Mesodermal cell (in vitro differentiated cells): ENCODE measurements around the gene ZNF248.

Experiments used
- H3K27ac ChIP-seq: 2 replicates; pipeline ENCODE4 v1.7.0; 2013; ENCODE audit warnings: mild to moderate bottlenecking, low read depth, low read length, moderate library complexity; ENCODE audit not compliant: severe bottlenecking
- H3K36me3 ChIP-seq: 2 replicates; pipeline ENCODE4 v1.7.1; 2013; ENCODE audit warnings: mild to moderate bottlenecking, low read length, moderate library complexity; ENCODE audit not compliant: control insufficient read depth, insufficient read depth
- H3K4me1 ChIP-seq: one replicate; pipeline ENCODE4 v1.7.1; 2013; ENCODE audit warnings: mild to moderate bottlenecking, low read length; ENCODE audit not compliant: insufficient read depth, control insufficient read depth, poor library complexity, severe bottlenecking
- H3K4me3 ChIP-seq: 2 replicates; pipeline ENCODE4 v1.7.0; 2013; ENCODE audit warnings: low read length, control low read depth, mild to moderate bottlenecking; ENCODE audit not compliant: insufficient read depth, poor library complexity, severe bottlenecking; ENCODE audit errors: extremely low read depth
- H3K9me3 ChIP-seq: 2 replicates; pipeline ENCODE4 v1.7.1; 2013; ENCODE audit warnings: mild to moderate bottlenecking, low read length, moderate library complexity; ENCODE audit not compliant: control insufficient read depth
- WGBS, 2 experiments: methylation state at CpG; one replicate each; pipeline ENCODE4 v1.1.5; 2013; ENCODE audit warnings: missing lambda C conversion rate in 2 of 2; ENCODE audit not compliant: insufficient coverage in 2 of 2; 5-methylcytosine and 5-hydroxymethylcytosine counted together

ZNF248 gene

GRCh38 chr10:37826806-37827205 is 30.6 kb downstream of the ZNF248 start:
- 80 to 92% methylated on average over 1 of the region's 1 CpG for WGBS, 2 experiments
- Histone ChIP-seq H3K4me1 (no peaks in the 10 kb centered on the region), H3K36me3 (peaks cover 35% of the 10 kb centered on the region), H3K9me3 (peaks cover 40% of the 10 kb centered on the region), H3K4me3 (no peak overlapping the region), H3K27ac (no peak overlapping the region)

GRCh38 chr10:37821237-37821636 is 36.2 kb downstream of the ZNF248 start:
- Histone ChIP-seq H3K4me3 (no peak overlapping the region), H3K27ac (no peak overlapping the region), H3K9me3 (peaks cover 49% of the 10 kb centered on the region), H3K36me3 (no peaks in the 10 kb centered on the region), H3K4me1 (no peaks in the 10 kb centered on the region)
- 71 to 90% methylated on average over 1 of the region's 3 CpGs for WGBS, 2 experiments

- Histone ChIP-seq H3K27ac (no peak overlapping the region), H3K4me3 (no peak overlapping the region), H3K36me3 (no peaks in the 10 kb centered on the region), H3K9me3 (peaks cover 57% of the 10 kb centered on the region), H3K4me1 (no peaks in the 10 kb centered on the region)
- 91 to 92% methylated on average over 6 of the region's 6 CpGs for WGBS, 2 experiments
Observed at GRCh38 chr10:37819797-37820196, 37.6 kb downstream of the ZNF248 start.

GRCh38 chr10:37816290-37816689 is 41.1 kb downstream of the ZNF248 start:
- Histone ChIP-seq H3K9me3 (peaks cover 51% of the 10 kb centered on the region), H3K36me3 (no peaks in the 10 kb centered on the region), H3K4me1 (no peaks in the 10 kb centered on the region), H3K27ac (no peak overlapping the region), H3K4me3 (no peak overlapping the region)
- 47 to 55% methylated on average over 4 to 5 of the region's 6 CpGs for WGBS, 2 experiments

GRCh38 chr10:37813763-37814162 is 43.6 kb downstream of the ZNF248 start:
- Histone ChIP-seq H3K4me3 (no peak overlapping the region), H3K9me3 (peaks cover 39% of the 10 kb centered on the region), H3K27ac (no peak overlapping the region), H3K36me3 (no peaks in the 10 kb centered on the region), H3K4me1 (no peaks in the 10 kb centered on the region)
- WGBS, 2 experiments: 100% methylated on average over 2 of the region's 3 CpGs; no CpG with 5 or more reads in 1 of the 2 experiments

- Histone ChIP-seq H3K27ac (no peak overlapping the region), H3K4me3 (no peak overlapping the region), H3K4me1 (no peaks in the 10 kb centered on the region), H3K9me3 (peaks cover 31% of the 10 kb centered on the region), H3K36me3 (no peaks in the 10 kb centered on the region)
- 40 to 57% methylated on average over 1 of the region's 1 CpG for WGBS, 2 experiments
Observed at GRCh38 chr10:37812290-37812689, 45.1 kb downstream of the ZNF248 start.

- H3K9me3 ChIP-seq: peaks cover 31% of the 10 kb centered on the region
- no peak overlapping the region for H3K4me3 ChIP-seq
- H3K4me1 ChIP-seq: no peaks in the 10 kb centered on the region
- WGBS, 2 experiments: 30 to 40% methylated on average over 3 of the region's 3 CpGs
- no peaks in the 10 kb centered on the region for H3K36me3 ChIP-seq
- no peak overlapping the region for H3K27ac ChIP-seq
Observed at GRCh38 chr10:37803269-37803668, 54.1 kb downstream of the ZNF248 start.

- Histone ChIP-seq H3K9me3 (peaks cover 31% of the 10 kb centered on the region), H3K36me3 (no peaks in the 10 kb centered on the region), H3K4me1 (no peaks in the 10 kb centered on the region), H3K4me3 (no peak overlapping the region), H3K27ac (no peak overlapping the region)
Observed at GRCh38 chr10:37801557-37801956, 55.9 kb downstream of the ZNF248 start.

GRCh38 chr10:37794305-37794976 is 63.0 kb downstream of the ZNF248 start:
- Histone ChIP-seq H3K4me1 (no peaks in the 10 kb centered on the region), H3K27ac (no peak overlapping the region), H3K4me3 (no peak overlapping the region), H3K36me3 (no peaks in the 10 kb centered on the region), H3K9me3 (peaks cover 32% of the 10 kb centered on the region)
- no CpG with 5 or more reads among the region's 2 CpGs for WGBS, 2 experiments

- Histone ChIP-seq H3K27ac (no peak overlapping the region), H3K36me3 (no peaks in the 10 kb centered on the region), H3K4me3 (no peak overlapping the region), H3K9me3 (peaks cover 52% of the 10 kb centered on the region), H3K4me1 (no peaks in the 10 kb centered on the region)
- WGBS, 2 experiments: 64% methylated on average over 2 of the region's 2 CpGs; no CpG with 5 or more reads in 1 of the 2 experiments
Observed at GRCh38 chr10:37789590-37789989, 67.8 kb downstream of the ZNF248 start.

- Histone ChIP-seq H3K4me1 (no peaks in the 10 kb centered on the region), H3K27ac (no peak overlapping the region), H3K4me3 (no peak overlapping the region), H3K9me3 (peaks cover 44% of the 10 kb centered on the region), H3K36me3 (no peaks in the 10 kb centered on the region)
- WGBS, 2 experiments: 40% methylated on average over 1 of the region's 4 CpGs; no CpG with 5 or more reads in 1 of the 2 experiments
Observed at GRCh38 chr10:37784678-37785077, 72.7 kb downstream of the ZNF248 start.
